Measurements from ENCODE around the gene SPG11.

The SPG11 gene

DNA sequence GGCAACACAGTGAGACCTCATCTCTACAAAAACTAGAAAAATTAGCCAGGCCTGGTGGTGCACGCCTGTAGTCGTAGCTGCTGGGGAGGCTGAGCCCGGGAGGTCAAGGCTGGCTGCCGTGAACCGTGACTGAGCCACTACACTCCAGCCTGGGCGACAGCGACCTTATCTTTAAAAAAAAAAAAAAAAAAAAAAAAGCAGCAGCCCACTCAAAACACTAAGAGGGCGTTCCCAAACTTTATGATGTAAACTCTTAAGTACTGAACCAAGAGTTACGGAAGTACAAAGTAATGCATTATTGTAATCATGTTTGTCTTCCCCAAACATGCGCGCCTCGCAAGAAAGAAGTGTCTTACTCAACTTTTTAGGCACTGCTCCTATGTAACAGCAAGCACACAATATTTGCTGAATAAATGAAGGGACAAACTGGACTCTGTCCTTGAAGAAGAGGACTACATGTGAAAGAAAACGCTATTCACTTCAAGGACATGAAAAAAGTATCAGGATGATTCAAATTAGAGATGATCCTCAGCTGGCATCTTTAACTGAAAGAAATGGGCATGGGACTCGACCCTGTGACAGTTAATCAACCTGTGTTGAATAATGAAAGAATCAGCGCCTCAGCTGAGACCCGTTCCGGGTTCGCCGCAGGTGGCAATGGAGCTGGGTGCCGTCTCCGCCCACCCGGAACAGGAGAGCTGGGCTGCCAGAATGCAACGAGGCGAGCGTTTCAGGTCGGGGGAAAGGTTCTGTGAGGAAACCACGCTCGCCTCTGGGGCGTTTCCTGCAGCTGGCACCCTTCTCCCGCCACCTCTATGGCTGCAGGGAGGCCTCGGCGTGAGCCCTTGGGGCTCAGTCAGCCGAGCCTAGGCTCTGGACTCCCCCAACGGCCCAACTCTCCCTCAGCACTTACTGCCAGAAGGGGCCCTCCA, 718 bp downstream of the SPG11 start:
- DNase-seq (peak; percentile 83), ATAC-seq (ENCODE audit: insufficient read depth, low read depth) (peak; percentile 69)
- H3K36me3 ChIP-seq (ENCODE audit: insufficient read depth, low read length) = peaks cover 18% of the 10 kb centered on the region
- H3K27ac ChIP-seq (ENCODE audit: low read length) = peak overlapping the region; percentile 99
- no peaks in the 10 kb centered on the region for H3K9me3 ChIP-seq (ENCODE audit: insufficient read depth, low read length, severe bottlenecking)
- TF ChIP-seq EZH2 (IDR thresholded peaks at IDR 0.05; ENCODE audit: borderline replicate concordance, low read depth, low read length, severe bottlenecking) (no peak), CTCF (IDR thresholded peaks at IDR 0.05; ENCODE audit: borderline replicate concordance, extremely low read depth, low read length, poor library complexity, severe bottlenecking) (no peak)
- peak overlapping the region; percentile 98 for H3K9ac ChIP-seq (ENCODE audit: low read depth, low read length)
- no peaks in the 10 kb centered on the region for H4K20me1 ChIP-seq (ENCODE audit: insufficient read depth, low read length)
- H3K27me3 ChIP-seq (ENCODE audit: insufficient read depth, low read length, poor library complexity) = no peaks in the 10 kb centered on the region
- H3K4me3 ChIP-seq (ENCODE audit: low read depth in 1 of 2, low read length in 2 of 2) = peak overlapping the region; percentile 34 to 85; a peak in 3 of 4 replicates
- H2AFZ ChIP-seq (ENCODE audit: low read depth, low read length) = peak overlapping the region; percentile 96
- peaks cover 38% of the 10 kb centered on the region for H3K4me1 ChIP-seq (ENCODE audit: insufficient read depth, low read length)
- peaks cover 35% of the 10 kb centered on the region for H3K79me2 ChIP-seq (ENCODE audit: insufficient read depth, low read length)
- peak overlapping the region; percentile 73 for H3K4me2 ChIP-seq (ENCODE audit: insufficient read depth, low read length)

GRCh38 chr15:44661576-44661975, 1.9 kb downstream of the SPG11 start:
- H3K4me1 ChIP-seq (ENCODE audit: insufficient read depth, low read length) = peaks cover 38% of the 10 kb centered on the region
- no peak for TF ChIP-seq EZH2 (IDR thresholded peaks at IDR 0.05; ENCODE audit: borderline replicate concordance, low read depth, low read length, severe bottlenecking)
- no peak for TF ChIP-seq CTCF (IDR thresholded peaks at IDR 0.05; ENCODE audit: borderline replicate concordance, extremely low read depth, low read length, poor library complexity, severe bottlenecking)
- H3K27ac ChIP-seq (ENCODE audit: low read length) = no peak overlapping the region
- no peak overlapping the region for H3K4me3 ChIP-seq (ENCODE audit: low read depth in 1 of 2, low read length in 2 of 2)
- no peaks in the 10 kb centered on the region for H4K20me1 ChIP-seq (ENCODE audit: insufficient read depth, low read length)
- H3K9me3 ChIP-seq (ENCODE audit: insufficient read depth, low read length, severe bottlenecking) = no peaks in the 10 kb centered on the region
- DNase-seq (no peak), ATAC-seq (ENCODE audit: insufficient read depth, low read depth) (no peak)
- H2AFZ ChIP-seq (ENCODE audit: low read depth, low read length) = no peak overlapping the region
- peak overlapping the region; percentile 73 for H3K4me2 ChIP-seq (ENCODE audit: insufficient read depth, low read length)
- no peaks in the 10 kb centered on the region for H3K27me3 ChIP-seq (ENCODE audit: insufficient read depth, low read length, poor library complexity)
- H3K79me2 ChIP-seq (ENCODE audit: insufficient read depth, low read length) = peaks cover 35% of the 10 kb centered on the region
- H3K9ac ChIP-seq (ENCODE audit: low read depth, low read length) = no peak overlapping the region
- peaks cover 26% of the 10 kb centered on the region for H3K36me3 ChIP-seq (ENCODE audit: insufficient read depth, low read length)

GRCh38 chr15:44659056-44659455, 4.4 kb downstream of the SPG11 start:
- Histone ChIP-seq H4K20me1 (ENCODE audit: insufficient read depth, low read length) (no peaks in the 10 kb centered on the region), H3K79me2 (ENCODE audit: insufficient read depth, low read length) (peaks cover 31% of the 10 kb centered on the region), H2AFZ (ENCODE audit: low read depth, low read length) (no peak overlapping the region), H3K27me3 (ENCODE audit: insufficient read depth, low read length, poor library complexity) (no peaks in the 10 kb centered on the region), H3K36me3 (ENCODE audit: insufficient read depth, low read length) (peaks cover 43% of the 10 kb centered on the region), H3K4me2 (ENCODE audit: insufficient read depth, low read length) (no peak overlapping the region), H3K27ac (ENCODE audit: low read length) (no peak overlapping the region), H3K9me3 (ENCODE audit: insufficient read depth, low read length, severe bottlenecking) (no peaks in the 10 kb centered on the region), H3K4me3 (ENCODE audit: low read depth in 1 of 2, low read length in 2 of 2) (no peak overlapping the region), H3K9ac (ENCODE audit: low read depth, low read length) (no peak overlapping the region), H3K4me1 (ENCODE audit: insufficient read depth, low read length) (peaks cover 28% of the 10 kb centered on the region)
- DNase-seq = no peak
- no peak for ATAC-seq (ENCODE audit: insufficient read depth, low read depth)
- TF ChIP-seq CTCF (IDR thresholded peaks at IDR 0.05; ENCODE audit: borderline replicate concordance, extremely low read depth, low read length, poor library complexity, severe bottlenecking) = no peak
- no peak for TF ChIP-seq EZH2 (IDR thresholded peaks at IDR 0.05; ENCODE audit: borderline replicate concordance, low read depth, low read length, severe bottlenecking)
